B cell (primary cell): ENCODE data around the gene GDF7.

Source experiments
- CTCF ChIP-seq: fragments of 200-600 bp; IDR thresholded peaks from one replicate; pipeline ENCODE4 v1.8.0; 2022; ENCODE audit warnings: antibody characterized with exemption, mild to moderate bottlenecking
- EZH2 ChIP-seq: IDR thresholded peaks from 2 replicates; pipeline ENCODE4 v1.6.1; 2012; ENCODE audit warnings: borderline replicate concordance, low read depth, mild to moderate bottlenecking, moderate library complexity, low read length; ENCODE audit not compliant: insufficient read depth, poor library complexity, severe bottlenecking

GRCh38 chr2:20666005-20666303, 990 bp upstream of the GDF7 start:
- TF ChIP-seq CTCF, result no peak
- no peak for TF ChIP-seq EZH2
